RWPE2 (cell line): ENCODE measurements around the gene CROT.
A peak's percentile ranks its signal among the peaks of the same experiment; 100 is the strongest.
"Not testable (repeated sequence)": the region's sequence is repeated elsewhere in the genome, so short reads cannot be mapped to it uniquely, and the experiment has no call there.

Experiments
- ATAC-seq: fragments of 200-7000 bp; cut with Tn5 transposase; 3 replicates; pipeline ENCODE4 v1.9.1; 2021; ENCODE audit warnings: low read depth
- DNase-seq: peaks from one replicate; pipeline ENCODE4 v3.0.0-alpha.2; 2020; ENCODE audit warnings: low spot score
- H3K27ac ChIP-seq: fragments of 450-650 bp; 2 replicates; pipeline ENCODE4 v1.5.1; 2017; ENCODE audit warnings: mild to moderate bottlenecking; ENCODE audit not compliant: poor library complexity, severe bottlenecking
- H3K27me3 ChIP-seq: fragments of 250-450 bp; sonication (Bioruptor Pico); 2 replicates; pipeline ENCODE4 v1.5.1; 2021; ENCODE audit warnings: mild to moderate bottlenecking, moderate library complexity; ENCODE audit not compliant: insufficient read depth, poor library complexity, severe bottlenecking
- H3K36me3 ChIP-seq: fragments of 250-450 bp; sonication (Bioruptor Pico); 2 replicates; pipeline ENCODE4 v1.5.1; 2020; ENCODE audit warnings: low read depth, mild to moderate bottlenecking, moderate library complexity
- H3K4me1 ChIP-seq: fragments of 250-450 bp; sonication (Bioruptor Pico); 2 replicates; pipeline ENCODE4 v1.5.1; 2021; ENCODE audit warnings: mild to moderate bottlenecking, moderate library complexity; ENCODE audit not compliant: insufficient read depth, poor library complexity, severe bottlenecking
- H3K4me3 ChIP-seq: fragments of 250-450 bp; sonication (Bioruptor Pico); 2 replicates; pipeline ENCODE4 v1.5.1; 2021; ENCODE audit warnings: mild to moderate bottlenecking, moderate library complexity; ENCODE audit not compliant: severe bottlenecking
- H3K9me3 ChIP-seq: fragments of 250-450 bp; sonication (Bioruptor Pico); 2 replicates; pipeline ENCODE4 v1.5.1; 2021; ENCODE audit warnings: mild to moderate bottlenecking, moderate library complexity; ENCODE audit not compliant: severe bottlenecking
- CTCF ChIP-seq: fragments of 450-650 bp; IDR thresholded peaks from one replicate; pipeline ENCODE4 v1.5.1; 2017; ENCODE audit warnings: mild to moderate bottlenecking, moderate library complexity; ENCODE audit not compliant: poor library complexity, severe bottlenecking

CROT gene

GRCh38 chr7:87316097-87316700, 29.3 kb upstream of the CROT start:
- Histone ChIP-seq H3K27me3 (no peaks in the 10 kb centered on the region), H3K27ac (peak overlapping the region; percentile 83), H3K4me1 (peaks cover 27% of the 10 kb centered on the region), H3K4me3 (no peak overlapping the region), H3K9me3 (no peaks in the 10 kb centered on the region), H3K36me3 (no peaks in the 10 kb centered on the region)
- no peak for TF ChIP-seq CTCF
- ATAC-seq (no peak), DNase-seq (no peak)

GRCh38 chr7:87316846-87317552, 28.5 kb upstream of the CROT start:
- no peaks in the 10 kb centered on the region for H3K27me3 ChIP-seq
- H3K36me3 ChIP-seq = no peaks in the 10 kb centered on the region
- peak; percentile 4 for TF ChIP-seq CTCF
- H3K27ac ChIP-seq = peak overlapping the region; percentile 83
- H3K9me3 ChIP-seq = no peaks in the 10 kb centered on the region
- DNase-seq (no peak), ATAC-seq (peak; percentile 87)
- no peak overlapping the region for H3K4me3 ChIP-seq
- H3K4me1 ChIP-seq = peaks cover 27% of the 10 kb centered on the region

- H3K27me3 ChIP-seq = no peaks in the 10 kb centered on the region
- H3K27ac ChIP-seq = peak overlapping the region; percentile 83
- no peak for TF ChIP-seq CTCF
- H3K4me1 ChIP-seq = peaks cover 27% of the 10 kb centered on the region
- H3K36me3 ChIP-seq = no peaks in the 10 kb centered on the region
- peak; percentile 23 for ATAC-seq
- no peak for DNase-seq
- no peak overlapping the region for H3K4me3 ChIP-seq
- no peaks in the 10 kb centered on the region for H3K9me3 ChIP-seq
Observed at GRCh38 chr7:87317691-87318245, 27.7 kb upstream of the CROT start.

GRCh38 chr7:87318741-87319140, 26.7 kb upstream of the CROT start:
- ATAC-seq (no peak), DNase-seq (no peak)
- peaks cover 27% of the 10 kb centered on the region for H3K4me1 ChIP-seq
- peak overlapping the region; percentile 83 for H3K27ac ChIP-seq
- no peaks in the 10 kb centered on the region for H3K27me3 ChIP-seq
- no peak overlapping the region for H3K4me3 ChIP-seq
- H3K9me3 ChIP-seq = no peaks in the 10 kb centered on the region
- TF ChIP-seq CTCF = no peak
- no peaks in the 10 kb centered on the region for H3K36me3 ChIP-seq

- not testable (repeated sequence) for H3K27me3 ChIP-seq, DNase-seq, H3K9me3 ChIP-seq, H3K27ac ChIP-seq, H3K36me3 ChIP-seq, ATAC-seq, H3K4me3 ChIP-seq
- H3K4me1 ChIP-seq = peaks cover 27% of the 10 kb centered on the region
Observed at GRCh38 chr7:87319154-87319581, 26.3 kb upstream of the CROT start.
